Activated CD4-positive, alpha-beta T cell treated with anti-CD3 and anti-CD28 coated beads, Interleukin-2, amount 10 ng/mL, durations not matched to agents 7 days and 5 days (primary cell): ENCODE results near the gene TRERF1. TPM values are rescaled to one million over a fixed set of nuclear protein-coding genes. Genes with fewer than 3 reads are reported as not detected.
A peak's percentile ranks its signal among the peaks of the same experiment; 100 is the strongest.

ENCODE experiments used
- CTCF ChIA-PET: fragments of 350-600 bp; sonication (Branson Sonifier 250); formaldehyde crosslinking; loops from one replicate; lab custom pipeline; 2021; ENCODE audit warnings: antibody characterized with exemption; lab: Charles Lee
- POLR2A ChIA-PET: fragments of 350-600 bp; sonication (Branson Sonifier 250); formaldehyde crosslinking; loops from one replicate; lab custom pipeline; 2021; ENCODE audit warnings: antibody characterized with exemption; lab: Charles Lee
- DNase-seq: peaks from one replicate; pipeline ENCODE4 v3.0.0-alpha.2; 2020
- H3K27ac Mint-ChIP-seq: one replicate; pipeline ENCODE4 v1.8.0; 2021; ENCODE audit warnings: mild to moderate bottlenecking, moderate library complexity, mixed read lengths
- H3K27me3 Mint-ChIP-seq: one replicate; pipeline ENCODE4 v1.8.0; 2021; ENCODE audit warnings: mixed read lengths
- H3K36me3 Mint-ChIP-seq: one replicate; pipeline ENCODE4 v1.8.0; 2021; ENCODE audit warnings: low read depth, mixed read lengths
- H3K4me1 Mint-ChIP-seq: one replicate; pipeline ENCODE4 v1.8.0; 2021; ENCODE audit warnings: mixed read lengths
- H3K4me3 Mint-ChIP-seq: one replicate; pipeline ENCODE4 v1.8.0; 2021; ENCODE audit warnings: mild to moderate bottlenecking, moderate library complexity, mixed read lengths
- H3K9me3 Mint-ChIP-seq: one replicate; pipeline ENCODE4 v1.8.0; 2021; ENCODE audit warnings: mixed read lengths
- total RNA-seq, 2 experiments: library from RNA; stranded (reverse); gene quantifications; one replicate each; pipeline ENCODE4 v1.2.3, GENCODE V29; 2021

TRERF1 gene
- total RNA-seq, 2 experiments from 2014 or later, result 18.6 to 20.3 TPM

DNA sequence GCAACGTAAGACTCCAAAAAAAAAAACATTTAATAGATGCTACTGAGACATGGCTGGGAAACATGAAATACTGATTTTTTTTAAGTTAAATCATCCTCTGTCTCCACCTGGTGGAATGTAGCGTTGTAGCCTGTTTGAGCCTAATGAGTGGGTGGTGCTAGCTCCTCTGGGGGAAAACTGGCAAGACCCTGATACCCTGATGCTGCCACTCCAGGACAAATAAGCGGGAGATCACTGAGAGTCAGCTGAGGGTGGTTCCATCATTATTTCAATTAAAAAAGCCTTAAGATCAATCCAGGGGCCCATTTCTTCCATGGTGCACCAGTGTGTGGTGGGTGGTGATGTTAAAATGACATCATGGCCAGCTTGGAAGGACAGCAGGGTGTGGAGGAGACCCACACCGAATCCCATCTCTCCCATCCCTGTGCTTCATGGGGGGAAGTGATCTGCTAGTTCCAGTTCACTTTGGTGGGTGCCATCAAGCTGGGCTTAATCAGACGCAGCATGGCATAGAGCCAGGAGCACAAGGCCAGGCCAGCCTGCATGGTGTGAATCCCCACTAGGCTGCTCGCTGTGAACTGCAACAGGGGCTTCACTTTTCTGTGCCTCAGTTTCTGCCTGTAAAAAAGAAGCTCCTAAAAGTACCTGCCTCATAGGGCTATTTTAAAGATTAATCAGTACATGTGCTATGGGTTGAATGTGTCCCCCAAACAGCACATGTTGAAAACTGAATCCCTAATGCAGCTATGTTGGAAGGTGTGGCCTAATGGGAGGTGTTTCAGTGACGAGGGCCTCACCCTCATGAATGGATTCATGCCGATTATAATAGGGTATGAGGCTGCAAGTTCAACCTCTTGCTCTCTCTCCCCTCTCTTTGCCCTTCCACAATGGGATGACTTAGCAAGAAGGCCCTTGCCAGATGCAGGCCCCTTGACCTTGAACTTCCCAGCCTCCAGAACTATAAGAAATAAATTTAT, 221.1 kb downstream of the TRERF1 start:
- Mint-ChIP-seq H3K27ac (no peak overlapping the region), H3K9me3 (no peaks in the 10 kb centered on the region), H3K4me3 (no peak overlapping the region), H3K4me1 (no peaks in the 10 kb centered on the region), H3K27me3 (no peaks in the 10 kb centered on the region), H3K36me3 (peaks cover 10% of the 10 kb centered on the region)
- CTCF ChIA-PET, result interaction anchor here (0.6 to 1.4 kb wide), 2 partner anchors 15 to 782 kb away, joined by 3 to 4 read pairs; no protein-coding TSS in a partner anchor
- no peak for DNase-seq
- POLR2A ChIA-PET, result no interaction called here

GRCh38 chr6:42229506-42230119, 222.1 kb downstream of the TRERF1 start:
- peaks cover 1% of the 10 kb centered on the region for H3K4me1 Mint-ChIP-seq
- POLR2A ChIA-PET, result no interaction called here
- H3K4me3 Mint-ChIP-seq, result no peak overlapping the region
- no peak for DNase-seq
- no peaks in the 10 kb centered on the region for H3K27me3 Mint-ChIP-seq
- no peak overlapping the region for H3K27ac Mint-ChIP-seq
- no peaks in the 10 kb centered on the region for H3K9me3 Mint-ChIP-seq
- CTCF ChIA-PET, result interaction anchor here (1.4 kb wide), 1 partner anchor 14 kb away, joined by 4 read pairs; no protein-coding TSS in a partner anchor
- peaks cover 9% of the 10 kb centered on the region for H3K36me3 Mint-ChIP-seq

- H3K36me3 Mint-ChIP-seq, result peaks cover 8% of the 10 kb centered on the region
- no peak overlapping the region for H3K4me3 Mint-ChIP-seq
- H3K27me3 Mint-ChIP-seq, result no peaks in the 10 kb centered on the region
- ChIA-PET CTCF (interaction anchor here (0.6 kb wide), 1 partner anchor 20 kb away, joined by 3 read pairs; no protein-coding TSS in a partner anchor), POLR2A (no interaction called here)
- no peak for DNase-seq
- H3K27ac Mint-ChIP-seq, result no peak overlapping the region
- no peaks in the 10 kb centered on the region for H3K9me3 Mint-ChIP-seq
- H3K4me1 Mint-ChIP-seq, result peaks cover 6% of the 10 kb centered on the region
These were observed 223.4 kb downstream of the TRERF1 start for GRCh38 chr6:42228305-42228704.

- DNase-seq, result no peak
- CTCF ChIA-PET, result interaction anchor here (1.2 kb wide), 1 partner anchor 320 kb away, joined by 4 read pairs; no protein-coding TSS in a partner anchor
- Mint-ChIP-seq H3K9me3 (no peaks in the 10 kb centered on the region), H3K36me3 (peaks cover 8% of the 10 kb centered on the region), H3K4me1 (peaks cover 6% of the 10 kb centered on the region), H3K27me3 (no peaks in the 10 kb centered on the region), H3K27ac (no peak overlapping the region), H3K4me3 (no peak overlapping the region)
- POLR2A ChIA-PET, result no interaction called here
These were observed 224.4 kb downstream of the TRERF1 start for GRCh38 chr6:42227173-42227850.

GRCh38 chr6:42226645-42227143, 225.0 kb downstream of the TRERF1 start:
- CTCF ChIA-PET, result interaction anchor here (1.2 kb wide), 1 partner anchor 321 kb away, joined by 4 read pairs; no protein-coding TSS in a partner anchor

DNA sequence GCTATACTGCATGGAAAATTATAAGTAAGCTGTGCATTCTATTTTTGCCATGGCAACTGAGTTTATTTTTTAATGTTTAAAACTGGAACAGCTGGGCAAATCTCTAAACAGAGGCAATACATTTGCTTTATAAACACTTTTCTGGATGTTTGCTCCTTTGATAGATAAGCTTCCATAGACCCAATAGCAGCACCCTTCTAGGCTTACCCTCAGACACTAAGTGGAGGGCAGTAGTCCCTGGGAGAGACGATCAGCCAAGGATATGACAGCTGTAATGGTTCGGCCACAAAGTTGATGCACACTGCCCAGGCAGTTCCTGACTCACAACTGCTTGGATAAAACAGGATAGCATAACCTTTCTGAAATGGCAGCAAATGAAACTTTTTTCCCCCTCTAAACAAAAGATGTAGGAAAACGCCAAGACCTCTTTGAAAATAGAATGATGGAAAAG, 225.5 kb downstream of the TRERF1 start:
- H3K4me1 Mint-ChIP-seq, result peaks cover 6% of the 10 kb centered on the region
- H3K4me3 Mint-ChIP-seq, result no peak overlapping the region
- CTCF ChIA-PET, result interaction anchor here (0.5 to 1.2 kb wide), 2 partner anchors 321 to 349 kb away, joined by 3 to 4 read pairs; no protein-coding TSS in a partner anchor
- POLR2A ChIA-PET, result no interaction called here
- no peak for DNase-seq
- peaks cover 8% of the 10 kb centered on the region for H3K36me3 Mint-ChIP-seq
- no peaks in the 10 kb centered on the region for H3K27me3 Mint-ChIP-seq
- no peak overlapping the region for H3K27ac Mint-ChIP-seq
- H3K9me3 Mint-ChIP-seq, result no peaks in the 10 kb centered on the region

More at GRCh38 chr6:42226645-42227143, 225.0 kb downstream of the TRERF1 start:
- Mint-ChIP-seq H3K9me3 (no peaks in the 10 kb centered on the region), H3K4me1 (peaks cover 6% of the 10 kb centered on the region), H3K4me3 (no peak overlapping the region), H3K27me3 (no peaks in the 10 kb centered on the region), H3K27ac (no peak overlapping the region), H3K36me3 (peaks cover 8% of the 10 kb centered on the region)
- DNase-seq, result no peak
- POLR2A ChIA-PET, result no interaction called here

- no peak for DNase-seq
- Mint-ChIP-seq H3K4me1 (peaks cover 6% of the 10 kb centered on the region), H3K36me3 (peaks cover 8% of the 10 kb centered on the region), H3K9me3 (no peaks in the 10 kb centered on the region), H3K27me3 (no peaks in the 10 kb centered on the region), H3K27ac (no peak overlapping the region), H3K4me3 (no peak overlapping the region)
- POLR2A ChIA-PET, result no interaction called here
- CTCF ChIA-PET, result interaction anchor here (0.6 kb wide), 3 partner anchors 22 to 1643 kb away, joined by 3 to 6 read pairs (median 4); no protein-coding TSS in a partner anchor
These were observed 226.3 kb downstream of the TRERF1 start for GRCh38 chr6:42225419-42225818.

GRCh38 chr6:42225029-42225339, 226.7 kb downstream of the TRERF1 start:
- CTCF ChIA-PET, result interaction anchor here (0.6 kb wide), 3 partner anchors 183 to 1642 kb away, joined by 3 to 4 read pairs (median 3); no protein-coding TSS in a partner anchor
- Mint-ChIP-seq H3K4me1 (peaks cover 6% of the 10 kb centered on the region), H3K9me3 (no peaks in the 10 kb centered on the region), H3K27ac (no peak overlapping the region), H3K27me3 (no peaks in the 10 kb centered on the region), H3K36me3 (peaks cover 8% of the 10 kb centered on the region), H3K4me3 (no peak overlapping the region)
- POLR2A ChIA-PET, result no interaction called here
- DNase-seq, result no peak

GRCh38 chr6:42224222-42225028, 227.3 kb downstream of the TRERF1 start:
- DNase-seq, result no peak
- ChIA-PET CTCF (interaction anchor here (0.6 to 1.3 kb wide), 4 partner anchors 10 to 1344 kb away, joined by 3 to 5 read pairs (median 4); no protein-coding TSS in a partner anchor), POLR2A (no interaction called here)

GRCh38 chr6:42222448-42222847, 229.3 kb downstream of the TRERF1 start:
- POLR2A ChIA-PET, result no interaction called here
- Mint-ChIP-seq H3K27me3 (no peaks in the 10 kb centered on the region), H3K27ac (no peak overlapping the region), H3K9me3 (no peaks in the 10 kb centered on the region), H3K4me3 (no peak overlapping the region), H3K4me1 (peaks cover 12% of the 10 kb centered on the region), H3K36me3 (peaks cover 3% of the 10 kb centered on the region)
- CTCF ChIA-PET, result no interaction called here
- no peak for DNase-seq

More at GRCh38 chr6:42224222-42225028, 227.3 kb downstream of the TRERF1 start:
- no peaks in the 10 kb centered on the region for H3K27me3 Mint-ChIP-seq
- peaks cover 8% of the 10 kb centered on the region for H3K36me3 Mint-ChIP-seq
- H3K4me1 Mint-ChIP-seq, result peaks cover 6% of the 10 kb centered on the region
- no peak overlapping the region for H3K4me3 Mint-ChIP-seq
- no peak overlapping the region for H3K27ac Mint-ChIP-seq
- H3K9me3 Mint-ChIP-seq, result no peaks in the 10 kb centered on the region

GRCh38 chr6:42221546-42221945, 230.2 kb downstream of the TRERF1 start:
- Mint-ChIP-seq H3K27ac (peak overlapping the region; percentile 25), H3K9me3 (no peaks in the 10 kb centered on the region), H3K36me3 (peaks cover 4% of the 10 kb centered on the region), H3K27me3 (no peaks in the 10 kb centered on the region), H3K4me1 (peaks cover 17% of the 10 kb centered on the region), H3K4me3 (no peak overlapping the region)
- POLR2A ChIA-PET, result no interaction called here
- CTCF ChIA-PET, result interaction anchor here (1.0 to 1.2 kb wide), 2 partner anchors 326 to 543 kb away, joined by 3 read pairs; no protein-coding TSS in a partner anchor
- no peak for DNase-seq
